ENCODE results near the gene B3GNT2. TPM values are rescaled to one million over a fixed set of nuclear protein-coding genes. Genes with fewer than 3 reads are reported as not detected.
A peak's percentile ranks its signal among the peaks of the same experiment; 100 is the strongest.

B3GNT2 gene
- total and polyA plus RNA-seq, 2 experiments from 2014 or later = 35.5 to 70.4 TPM

DNA sequence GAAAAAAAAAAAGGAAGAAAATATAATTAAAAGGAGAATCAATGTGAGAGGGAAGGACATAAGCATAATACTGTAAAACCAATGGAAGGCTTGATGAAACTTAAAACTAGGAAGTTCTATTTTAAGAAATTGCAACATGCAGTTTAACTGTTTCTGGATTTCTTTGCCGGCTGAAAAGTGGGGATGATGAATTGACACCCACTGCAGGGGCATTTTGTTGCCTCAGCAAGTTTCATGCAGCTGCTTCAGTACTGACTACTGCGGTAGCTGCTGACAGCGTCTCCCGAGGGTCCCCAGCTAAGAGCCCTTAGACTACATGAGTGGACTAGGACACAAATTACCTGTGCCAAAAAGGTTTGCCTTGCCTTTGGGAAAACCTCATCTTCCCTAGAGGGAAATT lies 69.2 kb downstream of the B3GNT2 start:
- peak overlapping the region; percentile 49; the same call in 1 of the 2 replicates for H3K27ac Mint-ChIP-seq
- no peak for ATAC-seq
- H3K27ac ChIP-seq (ENCODE audit: low read depth) = no peak overlapping the region
- H3K4me2 ChIP-seq = no peak overlapping the region
- H3F3A ChIP-seq (replicated peaks; ENCODE audit: low read depth) = no peaks in the 10 kb centered on the region
- H2AFZ ChIP-seq = no peak overlapping the region
- peaks cover 33% of the 10 kb centered on the region for H3K4me1 Mint-ChIP-seq
- no peaks in the 10 kb centered on the region for H3K79me2 ChIP-seq (replicated peaks; ENCODE audit: insufficient read depth)
- peaks cover 18% of the 10 kb centered on the region for H3K4me1 ChIP-seq (ENCODE audit: insufficient read depth)
- H3K4me3 ChIP-seq = no peak overlapping the region
- no peak for DNase-seq (ENCODE audit: low spot score)
- no peaks in the 10 kb centered on the region for H3K27me3 ChIP-seq (ENCODE audit: insufficient read depth)
- H3K4me3 Mint-ChIP-seq = no peak overlapping the region
- H4K20me1 ChIP-seq (replicated peaks; ENCODE audit: insufficient read depth) = no peaks in the 10 kb centered on the region
- H3K36me3 ChIP-seq (ENCODE audit: insufficient read depth) = no peaks in the 10 kb centered on the region
- TF ChIP-seq JUNB (IDR thresholded peaks at IDR 0.05; ENCODE audit: unreplicated experiment) (no peak), NANOG (IDR thresholded peaks at IDR 0.05; ENCODE audit: borderline replicate concordance) (no peak), EZH2 (IDR thresholded peaks at IDR 0.05; ENCODE audit: low read depth, unreplicated experiment) (no peak), POLR2AphosphoS5 (IDR thresholded peaks at IDR 0.05; ENCODE audit: low read depth) (no peak)
- peaks cover 14% of the 10 kb centered on the region for H3K27me3 Mint-ChIP-seq (ENCODE audit: insufficient read depth, low read depth, poor library complexity)
- peaks cover 6% of the 10 kb centered on the region for H3K9me3 Mint-ChIP-seq
- peaks cover 5% of the 10 kb centered on the region; the same call in 2 of the 3 replicates for H3K36me3 Mint-ChIP-seq (ENCODE audit: low read depth)
- H3K9me2 ChIP-seq (ENCODE audit: insufficient read depth) = no peaks in the 10 kb centered on the region

DNA sequence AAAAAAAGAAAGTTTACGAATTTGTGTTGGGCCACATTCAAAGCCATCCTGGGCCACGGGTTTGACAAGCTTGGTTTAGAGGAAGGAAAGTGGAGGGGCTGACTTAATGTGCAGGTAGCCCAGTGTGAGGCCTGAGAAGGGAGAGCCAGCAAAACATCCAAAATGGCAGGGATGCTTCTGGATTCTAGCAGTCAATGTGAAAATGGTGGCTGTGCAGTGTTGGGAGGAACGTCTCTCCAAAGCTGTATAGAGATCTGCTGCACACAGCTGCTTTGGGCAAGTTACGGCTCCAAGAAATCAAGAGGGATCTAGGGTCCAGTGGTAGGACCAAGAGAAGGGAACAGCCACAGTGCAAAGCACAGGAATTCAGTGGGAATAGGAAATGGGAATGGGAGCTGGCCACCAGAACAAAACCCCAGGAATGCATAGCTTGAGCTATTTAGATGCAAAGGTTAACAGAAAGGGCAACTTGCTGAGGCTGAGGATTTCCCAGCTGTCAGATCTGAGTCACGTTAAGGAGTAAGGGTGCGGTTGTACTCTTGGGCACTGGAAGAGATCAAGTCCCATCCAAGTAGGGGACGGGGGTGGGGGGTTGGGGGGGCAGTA lies 70.6 kb downstream of the B3GNT2 start:
- H3K27ac ChIP-seq (ENCODE audit: low read depth) = peak overlapping the region; percentile 67
- Mint-ChIP-seq H3K4me1 (peaks cover 33% of the 10 kb centered on the region), H3K4me3 (peak overlapping the region; percentile 29; the same call in 2 of the 3 replicates), H3K27ac (peak overlapping the region; percentile 61), H3K36me3 (ENCODE audit: low read depth) (peaks cover 5% of the 10 kb centered on the region; the same call in 2 of the 3 replicates), H3K27me3 (ENCODE audit: insufficient read depth, low read depth, poor library complexity) (peaks cover 12% of the 10 kb centered on the region), H3K9me3 (peaks cover 6% of the 10 kb centered on the region)
- no peaks in the 10 kb centered on the region for H3F3A ChIP-seq (replicated peaks; ENCODE audit: low read depth)
- ATAC-seq = peak; percentile 90
- peak; percentile 70 for DNase-seq (ENCODE audit: low spot score)
- no peaks in the 10 kb centered on the region for H3K79me2 ChIP-seq (replicated peaks; ENCODE audit: insufficient read depth)
- H2AFZ ChIP-seq = no peak overlapping the region
- H3K4me2 ChIP-seq = peak overlapping the region; percentile 36; the same call in 1 of the 2 replicates
- no peaks in the 10 kb centered on the region for H4K20me1 ChIP-seq (replicated peaks; ENCODE audit: insufficient read depth)
- H3K4me1 ChIP-seq (ENCODE audit: insufficient read depth) = peaks cover 18% of the 10 kb centered on the region
- H3K9me2 ChIP-seq (ENCODE audit: insufficient read depth) = no peaks in the 10 kb centered on the region
- H3K4me3 ChIP-seq = peak overlapping the region; percentile 17; the same call in 1 of the 2 replicates
- no peaks in the 10 kb centered on the region for H3K27me3 ChIP-seq (ENCODE audit: insufficient read depth)
- H3K36me3 ChIP-seq (ENCODE audit: insufficient read depth) = no peaks in the 10 kb centered on the region
- TF ChIP-seq, protein P1, sequence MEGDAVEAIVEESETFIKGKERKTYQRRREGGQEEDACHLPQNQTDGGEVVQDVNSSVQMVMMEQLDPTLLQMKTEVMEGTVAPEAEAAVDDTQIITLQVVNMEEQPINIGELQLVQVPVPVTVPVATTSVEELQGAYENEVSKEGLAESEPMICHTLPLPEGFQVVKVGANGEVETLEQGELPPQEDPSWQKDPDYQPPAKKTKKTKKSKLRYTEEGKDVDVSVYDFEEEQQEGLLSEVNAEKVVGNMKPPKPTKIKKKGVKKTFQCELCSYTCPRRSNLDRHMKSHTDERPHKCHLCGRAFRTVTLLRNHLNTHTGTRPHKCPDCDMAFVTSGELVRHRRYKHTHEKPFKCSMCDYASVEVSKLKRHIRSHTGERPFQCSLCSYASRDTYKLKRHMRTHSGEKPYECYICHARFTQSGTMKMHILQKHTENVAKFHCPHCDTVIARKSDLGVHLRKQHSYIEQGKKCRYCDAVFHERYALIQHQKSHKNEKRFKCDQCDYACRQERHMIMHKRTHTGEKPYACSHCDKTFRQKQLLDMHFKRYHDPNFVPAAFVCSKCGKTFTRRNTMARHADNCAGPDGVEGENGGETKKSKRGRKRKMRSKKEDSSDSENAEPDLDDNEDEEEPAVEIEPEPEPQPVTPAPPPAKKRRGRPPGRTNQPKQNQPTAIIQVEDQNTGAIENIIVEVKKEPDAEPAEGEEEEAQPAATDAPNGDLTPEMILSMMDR (conservative IDR thresholded peaks at IDR 0.05; ENCODE audit: low read depth in 2 of 2) = no peak
- TF ChIP-seq JUNB (IDR thresholded peaks at IDR 0.05; ENCODE audit: unreplicated experiment) (no peak), CREB1 (CRISPR knock-in tag; IDR thresholded peaks at IDR 0.05; ENCODE audit: low read depth) (no peak), ZNF114 (CRISPR knock-in tag; IDR thresholded peaks at IDR 0.05) (peak; percentile 64; the same call in 1 of the 2 replicates), EZH2 (IDR thresholded peaks at IDR 0.05; ENCODE audit: low read depth, unreplicated experiment) (no peak), STAT1 (IDR thresholded peaks at IDR 0.05; ENCODE audit: unreplicated experiment) (no peak), EZH2phosphoT487 (IDR thresholded peaks at IDR 0.05; ENCODE audit: unreplicated experiment) (no peak)
- TF ChIP-seq, protein P2, sequence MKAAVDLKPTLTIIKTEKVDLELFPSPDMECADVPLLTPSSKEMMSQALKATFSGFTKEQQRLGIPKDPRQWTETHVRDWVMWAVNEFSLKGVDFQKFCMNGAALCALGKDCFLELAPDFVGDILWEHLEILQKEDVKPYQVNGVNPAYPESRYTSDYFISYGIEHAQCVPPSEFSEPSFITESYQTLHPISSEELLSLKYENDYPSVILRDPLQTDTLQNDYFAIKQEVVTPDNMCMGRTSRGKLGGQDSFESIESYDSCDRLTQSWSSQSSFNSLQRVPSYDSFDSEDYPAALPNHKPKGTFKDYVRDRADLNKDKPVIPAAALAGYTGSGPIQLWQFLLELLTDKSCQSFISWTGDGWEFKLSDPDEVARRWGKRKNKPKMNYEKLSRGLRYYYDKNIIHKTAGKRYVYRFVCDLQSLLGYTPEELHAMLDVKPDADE (IDR thresholded peaks at IDR 0.05) = 0 out of 2 replicates have a peak, but pooled peaks have one; percentile 42
- TF ChIP-seq, protein P3, sequence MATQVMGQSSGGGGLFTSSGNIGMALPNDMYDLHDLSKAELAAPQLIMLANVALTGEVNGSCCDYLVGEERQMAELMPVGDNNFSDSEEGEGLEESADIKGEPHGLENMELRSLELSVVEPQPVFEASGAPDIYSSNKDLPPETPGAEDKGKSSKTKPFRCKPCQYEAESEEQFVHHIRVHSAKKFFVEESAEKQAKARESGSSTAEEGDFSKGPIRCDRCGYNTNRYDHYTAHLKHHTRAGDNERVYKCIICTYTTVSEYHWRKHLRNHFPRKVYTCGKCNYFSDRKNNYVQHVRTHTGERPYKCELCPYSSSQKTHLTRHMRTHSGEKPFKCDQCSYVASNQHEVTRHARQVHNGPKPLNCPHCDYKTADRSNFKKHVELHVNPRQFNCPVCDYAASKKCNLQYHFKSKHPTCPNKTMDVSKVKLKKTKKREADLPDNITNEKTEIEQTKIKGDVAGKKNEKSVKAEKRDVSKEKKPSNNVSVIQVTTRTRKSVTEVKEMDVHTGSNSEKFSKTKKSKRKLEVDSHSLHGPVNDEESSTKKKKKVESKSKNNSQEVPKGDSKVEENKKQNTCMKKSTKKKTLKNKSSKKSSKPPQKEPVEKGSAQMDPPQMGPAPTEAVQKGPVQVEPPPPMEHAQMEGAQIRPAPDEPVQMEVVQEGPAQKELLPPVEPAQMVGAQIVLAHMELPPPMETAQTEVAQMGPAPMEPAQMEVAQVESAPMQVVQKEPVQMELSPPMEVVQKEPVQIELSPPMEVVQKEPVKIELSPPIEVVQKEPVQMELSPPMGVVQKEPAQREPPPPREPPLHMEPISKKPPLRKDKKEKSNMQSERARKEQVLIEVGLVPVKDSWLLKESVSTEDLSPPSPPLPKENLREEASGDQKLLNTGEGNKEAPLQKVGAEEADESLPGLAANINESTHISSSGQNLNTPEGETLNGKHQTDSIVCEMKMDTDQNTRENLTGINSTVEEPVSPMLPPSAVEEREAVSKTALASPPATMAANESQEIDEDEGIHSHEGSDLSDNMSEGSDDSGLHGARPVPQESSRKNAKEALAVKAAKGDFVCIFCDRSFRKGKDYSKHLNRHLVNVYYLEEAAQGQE (IDR thresholded peaks at IDR 0.05; ENCODE audit: unreplicated experiment) = no peak
